Measurements from ENCODE around the gene EIF4G3. TPM values are rescaled to one million over a fixed set of nuclear protein-coding genes. Genes with fewer than 3 reads are reported as not detected.

EIF4G3 gene
- total and polyA plus RNA-seq, 10 of the 15 experiments (the other 5 are each of a cell fraction or from before 2014, with no cell fraction given), result 7.4 to 45.1 (median 29.1) TPM

DNA sequence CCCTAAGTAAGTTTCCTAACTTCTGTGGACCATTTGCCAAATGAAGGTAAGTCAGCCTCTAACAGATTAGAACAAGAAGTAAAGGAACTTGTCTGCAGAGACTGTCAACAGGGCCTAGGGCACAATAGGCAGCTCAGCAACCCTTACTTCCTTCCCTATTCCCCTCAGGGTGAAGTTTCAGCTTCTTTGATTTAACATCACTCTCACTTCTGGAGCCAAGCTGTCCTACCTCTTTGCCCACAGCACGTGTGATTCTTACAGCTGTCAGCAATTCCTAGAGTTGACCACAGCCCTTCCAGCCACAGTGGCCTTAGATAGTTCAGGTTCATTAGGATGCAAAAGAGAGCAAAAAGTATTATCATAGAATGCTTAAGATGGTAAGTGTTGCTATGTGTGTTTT is 7.6 kb upstream of the EIF4G3 start:
- Histone ChIP-seq H3K9me3 (replicated peaks; ENCODE audit: control insufficient read depth, insufficient read depth, low read length) (no peaks in the 10 kb centered on the region), H3K4me1 (ENCODE audit: control insufficient read depth, insufficient read depth, low read length) (peaks cover 3% of the 10 kb centered on the region; the same call in 1 of the 2 replicates), H3K9ac (ENCODE audit: control insufficient read depth, insufficient read depth, low read length) (no peak overlapping the region), H3K4me2 (ENCODE audit: control insufficient read depth, insufficient read depth) (no peak overlapping the region; the same call in 1 of the 2 replicates), H3K79me2 (ENCODE audit: control insufficient read depth, insufficient read depth, low read length) (no peaks in the 10 kb centered on the region), H3K27ac (ENCODE audit: control insufficient read depth, insufficient read depth) (no peak overlapping the region), H4K20me1 (ENCODE audit: control insufficient read depth, insufficient read depth) (no peaks in the 10 kb centered on the region), H3K27me3 (replicated peaks in 1 of 2; ENCODE audit: control insufficient read depth in 2 of 2, insufficient read depth in 2 of 2, low read length in 1 of 2) (no peaks in the 10 kb centered on the region), H2AFZ (ENCODE audit: control insufficient read depth, low read depth, low read length) (no peak overlapping the region), H3K4me3 (no peak overlapping the region), H3K36me3 (ENCODE audit: control insufficient read depth in 2 of 2, insufficient read depth in 2 of 2, low read length in 1 of 2) (no peaks in the 10 kb centered on the region)
- ATAC-seq (peak; percentile 70), DNase-seq (ENCODE audit: low read depth, low spot score) (no peak), FAIRE-seq (peak; percentile 66)
- RAD21 ChIA-PET (ENCODE audit: unreplicated experiment), result interaction anchor here (3.0 kb wide), 1 partner anchor 11 kb away, joined by 14 read pairs; no protein-coding TSS in a partner anchor
- in situ Hi-C loops (cut with MboI), result loop anchor here (10.0 kb wide), 1 partner anchor 659 kb away; no protein-coding TSS in a partner anchor
- CTCF ChIA-PET, result interaction anchor here (1.0 to 5.6 kb wide), 6 partner anchors 11 to 488 kb away, joined by 3 to 35 read pairs (median 5); no protein-coding TSS in a partner anchor
- TF ChIP-seq NR2F1 (conservative IDR thresholded peaks at IDR 0.05), result no peak
- no peak for TF ChIP-seq ZBED1 (IDR thresholded peaks at IDR 0.05; ENCODE audit: borderline replicate concordance)
- TF ChIP-seq EP300 (IDR thresholded peaks at IDR 0.05; ENCODE audit: borderline replicate concordance in 1 of 2, control insufficient read depth in 1 of 2, low read depth in 2 of 2, low read length in 2 of 2), result no peak
- TF ChIP-seq YY1 (IDR thresholded peaks at IDR 0.05; ENCODE audit: low read depth, low read length), result no peak
- TF ChIP-seq RUNX3 (IDR thresholded peaks at IDR 0.05; ENCODE audit: low read length), result peak; percentile 45; the same call in 1 of the 2 replicates
- no peak for TF ChIP-seq RFX5 (IDR thresholded peaks at IDR 0.05; ENCODE audit: low read depth, low read length)
- no peak for TF ChIP-seq CREB1 (IDR thresholded peaks at IDR 0.05; ENCODE audit: low read depth)
- peak; percentile 55 to 69; a peak in 3 of 4 replicates for TF ChIP-seq BHLHE40 (IDR thresholded peaks at IDR 0.05; ENCODE audit: borderline replicate concordance in 1 of 2, low read depth in 2 of 2, low read length in 1 of 2)
- TF ChIP-seq E4F1 (IDR thresholded peaks at IDR 0.05; ENCODE audit: borderline replicate concordance, partially characterized antibody), result no peak
- no peak for TF ChIP-seq FOS (IDR thresholded peaks at IDR 0.05; ENCODE audit: borderline replicate concordance, extremely low read depth, insufficient read length)
- TF ChIP-seq CHD4 (IDR thresholded peaks at IDR 0.05), result no peak
- TF ChIP-seq RBBP5 (conservative IDR thresholded peaks at IDR 0.05), result no peak
- TF ChIP-seq CHD2 (IDR thresholded peaks at IDR 0.05; ENCODE audit: borderline replicate concordance, low read depth, low read length), result no peak
- POLR2A ChIA-PET, result interaction anchor here (0.5 kb wide), 1 partner anchor 293 kb away, joined by 4 read pairs; no protein-coding TSS in a partner anchor
- intact Hi-C loops (cut with micrococcal nuclease; ENCODE audit: unreplicated experiment), result no loop called here
- no TSS peak for BruUV-seq (replicated peaks)
- 7% methylated on average over 1 of the region's 1 CpG for WGBS (ENCODE audit: insufficient coverage, insufficient replicate concordance, low lambda C conversion rate, missing lambda C conversion rate)
- SMC1A ChIA-PET (ENCODE audit: uncharacterized antibody, unreplicated experiment), result interaction anchor here (0.6 to 2.8 kb wide), 8 partner anchors 11 to 353 kb away, joined by 3 to 20 read pairs (median 3); no protein-coding TSS in a partner anchor

Measured in GM12878 (cell line).